Glutamatergic neuron (in vitro differentiated cells): ENCODE results near the gene LRRC10B. TPM values are rescaled to one million over a fixed set of nuclear protein-coding genes. Genes with fewer than 3 reads are reported as not detected.

Experiments used
- DNase-seq: peaks from one replicate; pipeline ENCODE4 v3.0.0; 2022
- H3K27ac Mint-ChIP-seq: one replicate; pipeline ENCODE4 v1.8.0; 2020; ENCODE audit warnings: mild to moderate bottlenecking, mixed read lengths, inconsistent platforms; ENCODE audit not compliant: unreplicated experiment
- H3K27me3 Mint-ChIP-seq: one replicate; pipeline ENCODE4 v1.8.0; 2020; ENCODE audit warnings: mild to moderate bottlenecking, moderate library complexity, mixed read lengths, inconsistent platforms; ENCODE audit not compliant: unreplicated experiment
- H3K36me3 Mint-ChIP-seq: one replicate; pipeline ENCODE4 v1.8.0; 2020; ENCODE audit warnings: mild to moderate bottlenecking, mixed read lengths, inconsistent platforms; ENCODE audit not compliant: unreplicated experiment
- H3K4me1 Mint-ChIP-seq: one replicate; pipeline ENCODE4 v1.8.0; 2020; ENCODE audit warnings: mild to moderate bottlenecking, low read depth, mixed read lengths, inconsistent platforms; ENCODE audit not compliant: unreplicated experiment
- H3K4me3 Mint-ChIP-seq: one replicate; pipeline ENCODE4 v1.8.0; 2020; ENCODE audit warnings: mild to moderate bottlenecking, mixed read lengths, inconsistent platforms; ENCODE audit not compliant: unreplicated experiment
- H3K9me3 Mint-ChIP-seq: one replicate; pipeline ENCODE4 v1.8.0; 2020; ENCODE audit warnings: mild to moderate bottlenecking, moderate library complexity, mixed read lengths, inconsistent platforms; ENCODE audit not compliant: unreplicated experiment
- total RNA-seq: library from RNA; stranded (reverse); fragmentation: NEBNext Ultra II Directional; extraction: Animal tissue kit (Norgen Biotek cat#: 25700); gene quantifications from one replicate; pipeline ENCODE4 v1.2.1, GENCODE V29; 2021; ENCODE audit not compliant: unreplicated experiment
- TF ChIP-seq, protein P1 (sequence below): fragments of 200-600 bp; sonication (generic); IDR thresholded peaks from one replicate; pipeline ENCODE4 v1.5.0; 2021; ENCODE audit not compliant: partially characterized antibody, unreplicated experiment

The LRRC10B gene
- total RNA-seq, 1 donor from 2014 or later = 8.2 TPM

DNA sequence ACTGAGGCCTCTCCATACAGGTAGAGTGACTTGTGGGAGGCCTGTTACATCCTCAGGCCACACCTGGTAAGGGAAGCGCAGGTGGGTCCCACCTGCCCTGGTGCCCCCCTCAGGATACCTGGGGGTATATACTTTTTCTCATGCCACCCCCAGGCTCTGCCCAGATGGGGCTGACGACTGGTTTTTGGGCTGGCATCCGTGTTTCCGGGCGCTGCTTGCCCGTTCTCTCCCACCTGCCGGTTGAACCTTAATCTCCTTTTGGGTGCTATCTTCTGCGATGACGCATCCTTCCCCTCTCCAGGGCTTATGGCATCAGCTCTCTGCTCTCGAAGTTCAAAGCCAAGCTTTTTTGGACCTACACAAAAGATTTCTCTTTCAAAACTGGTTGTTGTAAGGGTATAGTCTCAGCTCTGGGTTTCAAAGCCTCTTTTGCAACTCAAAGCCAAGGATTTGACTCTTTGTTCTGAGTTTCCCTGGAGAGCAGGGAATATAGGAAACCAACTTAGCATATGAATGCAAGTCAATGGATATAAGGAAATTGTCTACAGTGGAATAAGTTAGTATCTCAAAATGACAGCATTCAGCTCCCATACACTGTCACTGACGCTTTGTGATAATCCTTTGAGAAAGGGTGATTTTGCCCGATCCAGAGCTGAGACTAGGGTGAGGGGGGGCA is 8.6 kb upstream of the LRRC10B start:
- no peak for DNase-seq
- no peak overlapping the region for H3K27ac Mint-ChIP-seq
- TF ChIP-seq, protein P1, sequence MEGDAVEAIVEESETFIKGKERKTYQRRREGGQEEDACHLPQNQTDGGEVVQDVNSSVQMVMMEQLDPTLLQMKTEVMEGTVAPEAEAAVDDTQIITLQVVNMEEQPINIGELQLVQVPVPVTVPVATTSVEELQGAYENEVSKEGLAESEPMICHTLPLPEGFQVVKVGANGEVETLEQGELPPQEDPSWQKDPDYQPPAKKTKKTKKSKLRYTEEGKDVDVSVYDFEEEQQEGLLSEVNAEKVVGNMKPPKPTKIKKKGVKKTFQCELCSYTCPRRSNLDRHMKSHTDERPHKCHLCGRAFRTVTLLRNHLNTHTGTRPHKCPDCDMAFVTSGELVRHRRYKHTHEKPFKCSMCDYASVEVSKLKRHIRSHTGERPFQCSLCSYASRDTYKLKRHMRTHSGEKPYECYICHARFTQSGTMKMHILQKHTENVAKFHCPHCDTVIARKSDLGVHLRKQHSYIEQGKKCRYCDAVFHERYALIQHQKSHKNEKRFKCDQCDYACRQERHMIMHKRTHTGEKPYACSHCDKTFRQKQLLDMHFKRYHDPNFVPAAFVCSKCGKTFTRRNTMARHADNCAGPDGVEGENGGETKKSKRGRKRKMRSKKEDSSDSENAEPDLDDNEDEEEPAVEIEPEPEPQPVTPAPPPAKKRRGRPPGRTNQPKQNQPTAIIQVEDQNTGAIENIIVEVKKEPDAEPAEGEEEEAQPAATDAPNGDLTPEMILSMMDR = no peak
- peaks cover 13% of the 10 kb centered on the region for H3K9me3 Mint-ChIP-seq
- peaks cover 4% of the 10 kb centered on the region for H3K27me3 Mint-ChIP-seq
- H3K4me3 Mint-ChIP-seq = peak overlapping the region; percentile 14
- peaks cover 5% of the 10 kb centered on the region for H3K4me1 Mint-ChIP-seq
- no peaks in the 10 kb centered on the region for H3K36me3 Mint-ChIP-seq

GRCh38 chr11:61502522-61502921 is 6.0 kb upstream of the LRRC10B start:
- Mint-ChIP-seq H3K27me3 (peaks cover 1% of the 10 kb centered on the region), H3K4me1 (peaks cover 6% of the 10 kb centered on the region), H3K36me3 (no peaks in the 10 kb centered on the region), H3K9me3 (peaks cover 6% of the 10 kb centered on the region), H3K27ac (no peak overlapping the region), H3K4me3 (no peak overlapping the region)
- TF ChIP-seq, protein P1 = no peak
- no peak for DNase-seq

- Mint-ChIP-seq H3K36me3 (no peaks in the 10 kb centered on the region), H3K27ac (no peak overlapping the region), H3K4me3 (no peak overlapping the region), H3K4me1 (peaks cover 9% of the 10 kb centered on the region), H3K9me3 (peaks cover 12% of the 10 kb centered on the region), H3K27me3 (peaks cover 6% of the 10 kb centered on the region)
- TF ChIP-seq, protein P1 = no peak
- no peak for DNase-seq
These were observed 5.3 kb upstream of the LRRC10B start for GRCh38 chr11:61503135-61503770.

- H3K36me3 Mint-ChIP-seq = no peaks in the 10 kb centered on the region
- no peak for DNase-seq
- H3K27ac Mint-ChIP-seq = no peak overlapping the region
- H3K4me1 Mint-ChIP-seq = peaks cover 7% of the 10 kb centered on the region
- H3K27me3 Mint-ChIP-seq = peaks cover 6% of the 10 kb centered on the region
- peaks cover 12% of the 10 kb centered on the region for H3K9me3 Mint-ChIP-seq
- TF ChIP-seq, protein P1 = no peak
- H3K4me3 Mint-ChIP-seq = no peak overlapping the region
These were observed 3.4 kb upstream of the LRRC10B start for GRCh38 chr11:61505106-61505505.

DNA sequence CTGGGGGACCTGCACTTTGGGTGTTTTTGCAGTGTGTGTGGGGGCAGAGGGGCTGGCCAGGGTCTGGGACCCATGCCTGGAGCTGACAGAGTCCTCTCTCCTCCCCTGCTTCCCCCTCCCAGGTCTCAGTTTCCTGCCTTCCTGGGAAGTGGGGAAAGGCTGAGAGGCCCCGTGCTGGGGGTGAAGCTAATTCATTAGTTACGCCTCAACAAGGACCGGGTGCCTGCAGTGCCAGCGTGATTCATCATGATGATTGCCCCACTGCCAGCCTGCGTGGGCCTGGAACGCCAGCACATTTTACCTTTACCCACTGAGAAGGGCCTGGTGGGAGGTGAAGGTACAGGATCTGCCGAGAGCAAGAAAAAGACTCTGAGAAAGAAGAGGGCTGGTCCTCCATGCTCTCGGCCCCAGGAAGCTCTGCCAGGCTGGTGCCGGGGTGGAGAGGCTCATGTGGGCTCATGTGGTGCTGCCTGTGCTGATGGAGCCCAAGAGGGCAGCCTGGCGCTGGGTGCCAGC is 2.9 kb upstream of the LRRC10B start:
- peaks cover 7% of the 10 kb centered on the region for H3K4me1 Mint-ChIP-seq
- H3K27ac Mint-ChIP-seq = no peak overlapping the region
- DNase-seq = no peak
- H3K36me3 Mint-ChIP-seq = no peaks in the 10 kb centered on the region
- TF ChIP-seq, protein P1 = no peak
- peaks cover 6% of the 10 kb centered on the region for H3K27me3 Mint-ChIP-seq
- H3K4me3 Mint-ChIP-seq = no peak overlapping the region
- peaks cover 8% of the 10 kb centered on the region for H3K9me3 Mint-ChIP-seq
